K562 (cell line): Measurements from ENCODE around the gene RNF6.

Experiments used
- BHLHE40 ChIP-seq: IDR thresholded peaks from 2 replicates; pipeline ENCODE4 v1.6.1; 2011; ENCODE audit warnings: low read length, improper control_type of control experiment
- CHD2 ChIP-seq: IDR thresholded peaks from 2 replicates; pipeline ENCODE4 v1.6.1; 2011; ENCODE audit warnings: low read depth, low read length
- ERF ChIP-seq: fragments of 450-650 bp; formaldehyde crosslinking; IDR thresholded peaks from 2 replicates; pipeline ENCODE4 v1.4.0; 2020; ENCODE audit warnings: mild to moderate bottlenecking, mixed read lengths
- EZH2 ChIP-seq: IDR thresholded peaks from 2 replicates; pipeline ENCODE4 v1.6.1; 2012; ENCODE audit warnings: low read depth, mild to moderate bottlenecking, inconsistent platforms, low read length, borderline replicate concordance
- HMG20A ChIP-seq: fragments of 450-650 bp; formaldehyde crosslinking; conservative IDR thresholded peaks from 2 replicates; pipeline ENCODE4 v1.4.0; 2020; ENCODE audit warnings: mild to moderate bottlenecking, mixed read lengths
- MED1 ChIP-seq: sonication (generic); formaldehyde crosslinking; IDR thresholded peaks from 2 replicates; pipeline ENCODE4 v1.8.1; 2023; ENCODE audit warnings: missing genetic modification reagents, borderline replicate concordance
- NR3C1 ChIP-seq: sonication (generic); formaldehyde crosslinking; IDR thresholded peaks from 2 replicates; pipeline ENCODE4 v1.8.1; 2022; ENCODE audit warnings: missing genetic modification reagents
- POLR2AphosphoS5 ChIP-seq: IDR thresholded peaks from 2 replicates; pipeline ENCODE4 v1.6.1; 2011; ENCODE audit warnings: mild to moderate bottlenecking, low read depth, low read length, moderate library complexity; ENCODE audit not compliant: control insufficient read depth, insufficient read depth
- TF ChIP-seq, protein P1 (sequence below), 3 experiments: IDR thresholded peaks in 2 of 3; conservative IDR thresholded peaks in 1 of 3; 2 replicates each; pipeline ENCODE4 v1.5.1; 2011 to 2012; ENCODE audit warnings: low read length in 3 of 3, mild to moderate bottlenecking in 3 of 3, control low read depth in 2 of 3, improper control_type of control experiment in 1 of 3, inconsistent platforms in 1 of 3, low read depth in 1 of 3, mixed read lengths in 1 of 3, moderate library complexity in 1 of 3; ENCODE audit not compliant: insufficient read depth in 2 of 3
- TF ChIP-seq, protein P2 (sequence below): fragments of 450-650 bp; formaldehyde crosslinking; IDR thresholded peaks from 2 replicates; pipeline ENCODE4 v1.4.0; 2022; ENCODE audit warnings: missing genetic modification characterization
- TF ChIP-seq, protein P3 (sequence below): sonication (generic); formaldehyde crosslinking; IDR thresholded peaks from 2 replicates; pipeline ENCODE4 v1.5.0; 2020; ENCODE audit warnings: missing genetic modification reagents
- TF ChIP-seq, protein P4 (sequence below): fragments of 150-350 bp; IDR thresholded peaks from 2 replicates; pipeline ENCODE4 v1.6.1; 2014; ENCODE audit warnings: low read depth, mild to moderate bottlenecking, low read length, borderline replicate concordance

DNA sequence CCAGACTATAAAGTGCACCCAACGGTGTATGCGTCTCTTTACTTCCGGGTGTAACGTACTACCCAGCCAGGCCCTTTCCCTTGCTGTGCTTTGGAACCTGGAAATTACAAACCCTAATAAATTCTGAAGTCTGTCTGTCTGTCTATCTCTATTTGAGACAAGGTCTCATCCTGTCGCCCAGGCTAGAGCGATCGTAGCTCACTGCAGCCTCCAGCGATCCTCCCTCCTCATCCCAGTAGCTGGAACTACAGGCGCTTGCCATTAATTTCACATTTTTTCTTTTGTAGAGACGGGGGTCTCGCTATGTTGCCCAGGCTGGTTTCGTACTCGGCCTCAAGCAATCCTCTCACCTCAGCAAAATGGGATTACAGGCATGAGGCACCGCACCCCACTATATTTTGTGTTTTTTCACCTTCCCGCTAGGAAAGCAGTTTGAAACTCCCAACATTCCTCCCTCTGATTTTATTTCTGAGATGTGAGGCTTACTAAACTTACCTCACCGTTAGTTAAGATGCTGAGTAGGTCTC, 469 bp upstream of the RNF6 start:
- TF ChIP-seq MED1 (CRISPR knock-in tag) (no peak), ERF (CRISPR knock-in tag) (no peak), CHD2 (no peak), HMG20A (CRISPR knock-in tag) (no peak), EZH2 (no peak), NR3C1 (CRISPR knock-in tag) (no peak), BHLHE40 (no peak), POLR2AphosphoS5 (no peak)
- TF ChIP-seq, protein P1, sequence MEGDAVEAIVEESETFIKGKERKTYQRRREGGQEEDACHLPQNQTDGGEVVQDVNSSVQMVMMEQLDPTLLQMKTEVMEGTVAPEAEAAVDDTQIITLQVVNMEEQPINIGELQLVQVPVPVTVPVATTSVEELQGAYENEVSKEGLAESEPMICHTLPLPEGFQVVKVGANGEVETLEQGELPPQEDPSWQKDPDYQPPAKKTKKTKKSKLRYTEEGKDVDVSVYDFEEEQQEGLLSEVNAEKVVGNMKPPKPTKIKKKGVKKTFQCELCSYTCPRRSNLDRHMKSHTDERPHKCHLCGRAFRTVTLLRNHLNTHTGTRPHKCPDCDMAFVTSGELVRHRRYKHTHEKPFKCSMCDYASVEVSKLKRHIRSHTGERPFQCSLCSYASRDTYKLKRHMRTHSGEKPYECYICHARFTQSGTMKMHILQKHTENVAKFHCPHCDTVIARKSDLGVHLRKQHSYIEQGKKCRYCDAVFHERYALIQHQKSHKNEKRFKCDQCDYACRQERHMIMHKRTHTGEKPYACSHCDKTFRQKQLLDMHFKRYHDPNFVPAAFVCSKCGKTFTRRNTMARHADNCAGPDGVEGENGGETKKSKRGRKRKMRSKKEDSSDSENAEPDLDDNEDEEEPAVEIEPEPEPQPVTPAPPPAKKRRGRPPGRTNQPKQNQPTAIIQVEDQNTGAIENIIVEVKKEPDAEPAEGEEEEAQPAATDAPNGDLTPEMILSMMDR (IDR thresholded peaks at IDR 0.05 in 2 of 3, conservative IDR thresholded peaks at IDR 0.05 in 1 of 3; ENCODE audit: insufficient read depth in 2 of 3, low read depth in 1 of 3, low read length in 3 of 3), result no peak
- TF ChIP-seq, protein P2, sequence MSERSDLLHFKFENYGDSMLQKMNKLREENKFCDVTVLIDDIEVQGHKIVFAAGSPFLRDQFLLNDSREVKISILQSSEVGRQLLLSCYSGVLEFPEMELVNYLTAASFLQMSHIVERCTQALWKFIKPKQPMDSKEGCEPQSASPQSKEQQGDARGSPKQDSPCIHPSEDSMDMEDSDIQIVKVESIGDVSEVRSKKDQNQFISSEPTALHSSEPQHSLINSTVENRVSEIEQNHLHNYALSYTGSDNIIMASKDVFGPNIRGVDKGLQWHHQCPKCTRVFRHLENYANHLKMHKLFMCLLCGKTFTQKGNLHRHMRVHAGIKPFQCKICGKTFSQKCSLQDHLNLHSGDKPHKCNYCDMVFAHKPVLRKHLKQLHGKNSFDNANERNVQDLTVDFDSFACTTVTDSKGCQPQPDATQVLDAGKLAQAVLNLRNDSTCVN (CRISPR knock-in tag), result no peak
- TF ChIP-seq, protein P3, sequence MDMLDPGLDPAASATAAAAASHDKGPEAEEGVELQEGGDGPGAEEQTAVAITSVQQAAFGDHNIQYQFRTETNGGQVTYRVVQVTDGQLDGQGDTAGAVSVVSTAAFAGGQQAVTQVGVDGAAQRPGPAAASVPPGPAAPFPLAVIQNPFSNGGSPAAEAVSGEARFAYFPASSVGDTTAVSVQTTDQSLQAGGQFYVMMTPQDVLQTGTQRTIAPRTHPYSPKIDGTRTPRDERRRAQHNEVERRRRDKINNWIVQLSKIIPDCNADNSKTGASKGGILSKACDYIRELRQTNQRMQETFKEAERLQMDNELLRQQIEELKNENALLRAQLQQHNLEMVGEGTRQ (CRISPR knock-in tag), result no peak
- TF ChIP-seq, protein P4, sequence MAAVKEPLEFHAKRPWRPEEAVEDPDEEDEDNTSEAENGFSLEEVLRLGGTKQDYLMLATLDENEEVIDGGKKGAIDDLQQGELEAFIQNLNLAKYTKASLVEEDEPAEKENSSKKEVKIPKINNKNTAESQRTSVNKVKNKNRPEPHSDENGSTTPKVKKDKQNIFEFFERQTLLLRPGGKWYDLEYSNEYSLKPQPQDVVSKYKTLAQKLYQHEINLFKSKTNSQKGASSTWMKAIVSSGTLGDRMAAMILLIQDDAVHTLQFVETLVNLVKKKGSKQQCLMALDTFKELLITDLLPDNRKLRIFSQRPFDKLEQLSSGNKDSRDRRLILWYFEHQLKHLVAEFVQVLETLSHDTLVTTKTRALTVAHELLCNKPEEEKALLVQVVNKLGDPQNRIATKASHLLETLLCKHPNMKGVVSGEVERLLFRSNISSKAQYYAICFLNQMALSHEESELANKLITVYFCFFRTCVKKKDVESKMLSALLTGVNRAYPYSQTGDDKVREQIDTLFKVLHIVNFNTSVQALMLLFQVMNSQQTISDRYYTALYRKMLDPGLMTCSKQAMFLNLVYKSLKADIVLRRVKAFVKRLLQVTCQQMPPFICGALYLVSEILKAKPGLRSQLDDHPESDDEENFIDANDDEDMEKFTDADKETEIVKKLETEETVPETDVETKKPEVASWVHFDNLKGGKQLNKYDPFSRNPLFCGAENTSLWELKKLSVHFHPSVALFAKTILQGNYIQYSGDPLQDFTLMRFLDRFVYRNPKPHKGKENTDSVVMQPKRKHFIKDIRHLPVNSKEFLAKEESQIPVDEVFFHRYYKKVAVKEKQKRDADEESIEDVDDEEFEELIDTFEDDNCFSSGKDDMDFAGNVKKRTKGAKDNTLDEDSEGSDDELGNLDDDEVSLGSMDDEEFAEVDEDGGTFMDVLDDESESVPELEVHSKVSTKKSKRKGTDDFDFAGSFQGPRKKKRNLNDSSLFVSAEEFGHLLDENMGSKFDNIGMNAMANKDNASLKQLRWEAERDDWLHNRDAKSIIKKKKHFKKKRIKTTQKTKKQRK, result no peak
